Measurements from ENCODE around the gene USP12.

Gene USP12

DNA sequence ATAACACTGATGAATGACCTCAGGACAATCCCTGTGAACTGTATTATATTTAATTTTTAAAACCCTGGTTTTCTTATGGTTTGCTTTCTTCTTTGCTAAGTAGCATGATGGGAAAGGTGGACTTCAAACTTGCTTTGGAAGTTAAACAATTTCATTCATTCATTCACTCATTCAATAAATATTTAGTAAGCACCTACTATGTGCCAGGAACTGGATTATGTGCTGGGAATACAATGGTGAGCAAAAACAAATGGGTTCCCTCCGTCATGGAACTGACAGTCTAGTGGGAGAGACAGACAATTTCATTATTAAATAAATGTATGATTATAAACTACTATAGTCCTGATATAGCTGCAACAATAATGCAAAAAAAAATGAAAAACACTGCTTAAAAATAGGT lies 70.3 kb downstream of the USP12 start:
- Histone ChIP-seq H3K9ac (ENCODE audit: low read depth, low read length, poor library complexity, severe bottlenecking) (no peak overlapping the region), H2AFZ (ENCODE audit: low read length) (no peak overlapping the region), H3F3A (ENCODE audit: low read depth) (no peaks in the 10 kb centered on the region), H3K4me3 (ENCODE audit: low read length, poor library complexity, severe bottlenecking) (no peak overlapping the region), H3K9me3 (ENCODE audit: insufficient read depth, low read depth, low read length) (no peaks in the 10 kb centered on the region), H3K27me3 (ENCODE audit: insufficient read depth, low read length, poor library complexity, severe bottlenecking) (no peaks in the 10 kb centered on the region), H4K20me1 (ENCODE audit: insufficient read depth, low read length, poor library complexity, severe bottlenecking) (no peaks in the 10 kb centered on the region), H3K9me2 (replicated peaks; ENCODE audit: low read depth, low read length) (no peaks in the 10 kb centered on the region), H3K4me2 (ENCODE audit: low read depth, low read length, poor library complexity, severe bottlenecking) (no peak overlapping the region), H3K36me3 (ENCODE audit: insufficient read depth, low read length) (peaks cover 67% of the 10 kb centered on the region; the same call in 1 of the 2 replicates), H3K79me2 (ENCODE audit: insufficient read depth, low read length) (peaks cover 7% of the 10 kb centered on the region; the same call in 1 of the 2 replicates), H3K4me1 (ENCODE audit: insufficient read depth, low read length, poor library complexity, severe bottlenecking) (no peaks in the 10 kb centered on the region)
- TF ChIP-seq, protein P1, sequence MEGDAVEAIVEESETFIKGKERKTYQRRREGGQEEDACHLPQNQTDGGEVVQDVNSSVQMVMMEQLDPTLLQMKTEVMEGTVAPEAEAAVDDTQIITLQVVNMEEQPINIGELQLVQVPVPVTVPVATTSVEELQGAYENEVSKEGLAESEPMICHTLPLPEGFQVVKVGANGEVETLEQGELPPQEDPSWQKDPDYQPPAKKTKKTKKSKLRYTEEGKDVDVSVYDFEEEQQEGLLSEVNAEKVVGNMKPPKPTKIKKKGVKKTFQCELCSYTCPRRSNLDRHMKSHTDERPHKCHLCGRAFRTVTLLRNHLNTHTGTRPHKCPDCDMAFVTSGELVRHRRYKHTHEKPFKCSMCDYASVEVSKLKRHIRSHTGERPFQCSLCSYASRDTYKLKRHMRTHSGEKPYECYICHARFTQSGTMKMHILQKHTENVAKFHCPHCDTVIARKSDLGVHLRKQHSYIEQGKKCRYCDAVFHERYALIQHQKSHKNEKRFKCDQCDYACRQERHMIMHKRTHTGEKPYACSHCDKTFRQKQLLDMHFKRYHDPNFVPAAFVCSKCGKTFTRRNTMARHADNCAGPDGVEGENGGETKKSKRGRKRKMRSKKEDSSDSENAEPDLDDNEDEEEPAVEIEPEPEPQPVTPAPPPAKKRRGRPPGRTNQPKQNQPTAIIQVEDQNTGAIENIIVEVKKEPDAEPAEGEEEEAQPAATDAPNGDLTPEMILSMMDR (conservative IDR thresholded peaks at IDR 0.05; ENCODE audit: low read length): no peak
- no peak for TF ChIP-seq EZH2phosphoT487 (IDR thresholded peaks at IDR 0.05; ENCODE audit: borderline replicate concordance)

GRCh38 chr13:27097691-27098090 lies 73.9 kb downstream of the USP12 start:
- no peak for TF ChIP-seq EZH2phosphoT487 (IDR thresholded peaks at IDR 0.05; ENCODE audit: borderline replicate concordance)
- TF ChIP-seq, protein P1 (conservative IDR thresholded peaks at IDR 0.05; ENCODE audit: low read length): no peak
- Histone ChIP-seq H3K79me2 (ENCODE audit: insufficient read depth, low read length) (no peaks in the 10 kb centered on the region), H3K9me2 (replicated peaks; ENCODE audit: low read depth, low read length) (no peaks in the 10 kb centered on the region), H3K27me3 (ENCODE audit: insufficient read depth, low read length, poor library complexity, severe bottlenecking) (no peaks in the 10 kb centered on the region), H3K4me2 (ENCODE audit: low read depth, low read length, poor library complexity, severe bottlenecking) (no peak overlapping the region), H4K20me1 (ENCODE audit: insufficient read depth, low read length, poor library complexity, severe bottlenecking) (no peaks in the 10 kb centered on the region), H3K4me1 (ENCODE audit: insufficient read depth, low read length, poor library complexity, severe bottlenecking) (no peaks in the 10 kb centered on the region), H3K9ac (ENCODE audit: low read depth, low read length, poor library complexity, severe bottlenecking) (no peak overlapping the region), H3F3A (ENCODE audit: low read depth) (no peaks in the 10 kb centered on the region), H2AFZ (ENCODE audit: low read length) (no peak overlapping the region), H3K36me3 (ENCODE audit: insufficient read depth, low read length) (peaks cover 68% of the 10 kb centered on the region; the same call in 1 of the 2 replicates), H3K9me3 (ENCODE audit: insufficient read depth, low read depth, low read length) (no peaks in the 10 kb centered on the region), H3K4me3 (ENCODE audit: low read length, poor library complexity, severe bottlenecking) (no peak overlapping the region)

DNA sequence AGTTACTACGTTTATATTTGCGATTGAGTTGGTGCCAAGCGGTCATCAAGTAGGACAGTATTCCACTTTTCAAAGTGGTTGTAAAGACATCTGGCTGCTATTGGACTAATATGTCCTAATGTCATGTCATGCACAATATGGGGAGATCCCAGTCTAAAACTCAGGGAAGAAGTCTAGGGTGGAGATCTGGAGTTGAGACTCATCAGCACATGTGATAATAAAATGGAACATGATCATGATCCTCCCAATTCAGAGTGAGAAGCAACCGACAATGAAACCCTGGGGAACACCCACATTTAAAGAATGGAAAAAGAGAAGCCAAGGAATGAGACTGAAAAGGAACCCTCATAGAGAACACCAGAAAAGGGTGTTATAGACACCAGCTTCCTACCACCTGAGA lies 80.2 kb downstream of the USP12 start:
- H3K9me3 ChIP-seq (ENCODE audit: insufficient read depth, low read depth, low read length): no peaks in the 10 kb centered on the region
- no peaks in the 10 kb centered on the region for H3K79me2 ChIP-seq (ENCODE audit: insufficient read depth, low read length)
- H3F3A ChIP-seq (ENCODE audit: low read depth): no peaks in the 10 kb centered on the region
- H3K9me2 ChIP-seq (replicated peaks; ENCODE audit: low read depth, low read length): no peaks in the 10 kb centered on the region
- H3K4me3 ChIP-seq (ENCODE audit: low read length, poor library complexity, severe bottlenecking): no peak overlapping the region
- H3K27me3 ChIP-seq (ENCODE audit: insufficient read depth, low read length, poor library complexity, severe bottlenecking): no peaks in the 10 kb centered on the region
- H3K9ac ChIP-seq (ENCODE audit: low read depth, low read length, poor library complexity, severe bottlenecking): no peak overlapping the region
- H3K36me3 ChIP-seq (ENCODE audit: insufficient read depth, low read length): peaks cover 75% of the 10 kb centered on the region; the same call in 1 of the 2 replicates
- H3K4me2 ChIP-seq (ENCODE audit: low read depth, low read length, poor library complexity, severe bottlenecking): no peak overlapping the region
- H4K20me1 ChIP-seq (ENCODE audit: insufficient read depth, low read length, poor library complexity, severe bottlenecking): no peaks in the 10 kb centered on the region
- TF ChIP-seq, protein P1 (conservative IDR thresholded peaks at IDR 0.05; ENCODE audit: low read length): no peak
- no peak for TF ChIP-seq EZH2phosphoT487 (IDR thresholded peaks at IDR 0.05; ENCODE audit: borderline replicate concordance)
- H3K4me1 ChIP-seq (ENCODE audit: insufficient read depth, low read length, poor library complexity, severe bottlenecking): no peaks in the 10 kb centered on the region
- H2AFZ ChIP-seq (ENCODE audit: low read length): no peak overlapping the region

Data from Loucy (cell line).